ENCODE data around the gene BCL11A.

Gene BCL11A

GRCh38 chr2:60544062-60544461 is 9.4 kb downstream of the BCL11A start:
- TF ChIP-seq CTCF (conservative IDR thresholded peaks at IDR 0.05), result no peak
- no peak overlapping the region for H3K27ac ChIP-seq

GRCh38 chr2:60541056-60541651 is 12.3 kb downstream of the BCL11A start:
- H3K27ac ChIP-seq, result no peak overlapping the region
- TF ChIP-seq CTCF (conservative IDR thresholded peaks at IDR 0.05), result no peak
- no peak for TF ChIP-seq ZFX (IDR thresholded peaks at IDR 0.05)

GRCh38 chr2:60540074-60540473 is 13.4 kb downstream of the BCL11A start:
- H3K27ac ChIP-seq, result no peak overlapping the region
- no peak for TF ChIP-seq CTCF (conservative IDR thresholded peaks at IDR 0.05)
- no peak for TF ChIP-seq ZFX (IDR thresholded peaks at IDR 0.05)

GRCh38 chr2:60539140-60539539 is 14.3 kb downstream of the BCL11A start:
- no peak for TF ChIP-seq ZFX (IDR thresholded peaks at IDR 0.05)
- TF ChIP-seq CTCF (conservative IDR thresholded peaks at IDR 0.05), result no peak
- H3K27ac ChIP-seq, result no peak overlapping the region

GRCh38 chr2:60538101-60538500 is 15.4 kb downstream of the BCL11A start:
- TF ChIP-seq CTCF (conservative IDR thresholded peaks at IDR 0.05), result no peak
- TF ChIP-seq ZFX (IDR thresholded peaks at IDR 0.05), result no peak
- no peak overlapping the region for H3K27ac ChIP-seq

- TF ChIP-seq ZFX (IDR thresholded peaks at IDR 0.05) (no peak), CTCF (conservative IDR thresholded peaks at IDR 0.05) (no peak)
- H3K27ac ChIP-seq, result no peak overlapping the region
Observed at GRCh38 chr2:60536746-60537145, 16.7 kb downstream of the BCL11A start.

GRCh38 chr2:60535685-60536312 is 17.7 kb downstream of the BCL11A start:
- no peak for TF ChIP-seq ZFX (IDR thresholded peaks at IDR 0.05)
- TF ChIP-seq CTCF (conservative IDR thresholded peaks at IDR 0.05), result no peak
- no peak overlapping the region for H3K27ac ChIP-seq

Data from C4-2B (cell line).